GM19035 (cell line): ENCODE results near the gene SLC25A30.

Experiments
- ATAC-seq: cut with Tn5 transposase; IDR thresholded peaks from one replicate; pipeline ENCODE4 v1.9.1; 2021; ENCODE audit not compliant: unreplicated experiment

Gene SLC25A30, protein sequence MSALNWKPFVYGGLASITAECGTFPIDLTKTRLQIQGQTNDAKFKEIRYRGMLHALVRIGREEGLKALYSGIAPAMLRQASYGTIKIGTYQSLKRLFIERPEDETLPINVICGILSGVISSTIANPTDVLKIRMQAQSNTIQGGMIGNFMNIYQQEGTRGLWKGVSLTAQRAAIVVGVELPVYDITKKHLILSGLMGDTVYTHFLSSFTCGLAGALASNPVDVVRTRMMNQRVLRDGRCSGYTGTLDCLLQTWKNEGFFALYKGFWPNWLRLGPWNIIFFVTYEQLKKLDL

GRCh38 chr13:45417790-45418534 is at the start of gene SLC25A30:
TSS of gene SLC25A30 (minus strand) at chr13:45418373. CDS start at chr13:45411425, 6,948 bp downstream.
- ATAC-seq: peak; percentile 93

- ATAC-seq: no peak
Measured at GRCh38 chr13:45466359-45466758, 48.2 kb upstream of the SLC25A30 start.

DNA sequence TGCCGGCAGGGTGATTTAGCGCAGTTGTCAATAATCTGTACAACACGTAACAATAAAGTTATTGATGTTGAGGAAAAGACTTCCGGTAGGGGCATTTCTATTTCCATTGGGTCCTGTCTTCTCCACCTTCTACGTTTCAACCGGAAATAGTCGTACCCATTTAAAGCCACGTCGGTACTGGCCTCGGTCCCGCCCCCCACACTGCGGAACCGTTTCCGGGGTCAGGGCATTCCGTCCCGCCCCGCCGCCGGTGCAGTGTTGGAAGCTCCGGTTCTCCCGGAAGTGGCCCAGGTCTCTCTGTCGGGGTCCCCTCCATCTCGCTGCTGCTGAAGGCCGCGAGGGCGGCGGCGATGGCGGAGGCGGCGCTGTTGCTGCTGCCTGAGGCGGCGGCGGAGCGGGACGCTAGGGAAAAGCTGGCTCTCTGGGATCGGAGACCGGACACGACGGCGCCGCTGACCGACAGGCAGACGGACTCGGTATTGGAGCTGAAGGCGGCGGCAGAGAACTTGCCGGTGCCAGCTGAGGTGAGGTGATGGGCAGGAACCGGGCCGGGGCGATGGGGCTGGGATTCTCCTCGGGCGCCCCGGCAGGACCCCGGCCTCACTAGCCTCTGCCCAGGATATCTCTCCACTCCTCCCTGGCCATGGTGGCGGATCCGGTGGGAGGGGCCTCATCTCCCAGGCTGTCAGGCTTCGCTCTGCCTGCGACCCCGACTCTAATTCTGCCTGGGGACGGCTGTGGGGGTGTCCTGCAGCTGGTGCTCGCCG is 46.7 kb upstream of the SLC25A30 start, which contains the start of gene COG3:
TSS of gene COG3 (plus strand) at position 253 of the 767 bp plus-strand sequence. CDS start at position 351, 98 bp downstream.
- peak; percentile 95 for ATAC-seq

GRCh38 chr13:45464141-45464686 is 46.0 kb upstream of the SLC25A30 start:
- ATAC-seq: no peak

DNA sequence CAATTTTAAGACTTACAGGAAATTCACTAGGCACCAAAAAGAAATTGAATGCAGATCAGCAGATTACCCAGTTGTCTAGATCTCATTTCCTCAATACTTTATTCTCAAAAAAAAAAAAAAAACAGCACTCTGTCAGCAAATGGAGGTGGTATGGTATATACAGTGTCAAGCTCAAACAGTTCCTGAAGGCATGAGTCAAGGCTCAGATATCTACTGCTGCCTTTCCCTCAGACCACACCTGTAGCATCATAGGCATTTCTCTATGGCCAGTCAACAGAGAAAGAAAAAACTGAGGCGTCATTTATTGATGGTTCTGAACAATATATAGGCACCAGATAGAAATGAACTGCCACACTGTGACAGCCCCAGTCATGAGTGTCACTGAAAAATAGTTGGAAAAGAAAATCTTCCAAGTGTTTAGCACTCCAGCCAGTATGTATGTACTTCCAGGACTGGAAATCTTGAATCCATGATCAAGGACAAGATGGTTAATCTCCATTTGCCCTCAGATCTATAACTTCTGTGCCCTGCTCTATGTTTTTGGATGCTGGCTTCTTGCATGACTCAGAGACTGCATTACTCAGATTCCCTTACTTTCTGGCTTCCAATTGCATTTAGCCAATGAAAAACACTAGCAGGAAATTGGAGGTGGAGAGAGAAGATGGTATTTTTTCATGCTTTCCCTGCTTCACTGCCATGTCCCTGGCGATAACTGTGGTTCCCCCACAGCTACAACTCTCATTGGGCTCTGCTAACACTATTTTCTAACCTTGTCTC is 38.2 kb upstream of the SLC25A30 start:
- ATAC-seq: no peak

- no peak for ATAC-seq
Measured at GRCh38 chr13:45454204-45454603, 36.0 kb upstream of the SLC25A30 start.

DNA sequence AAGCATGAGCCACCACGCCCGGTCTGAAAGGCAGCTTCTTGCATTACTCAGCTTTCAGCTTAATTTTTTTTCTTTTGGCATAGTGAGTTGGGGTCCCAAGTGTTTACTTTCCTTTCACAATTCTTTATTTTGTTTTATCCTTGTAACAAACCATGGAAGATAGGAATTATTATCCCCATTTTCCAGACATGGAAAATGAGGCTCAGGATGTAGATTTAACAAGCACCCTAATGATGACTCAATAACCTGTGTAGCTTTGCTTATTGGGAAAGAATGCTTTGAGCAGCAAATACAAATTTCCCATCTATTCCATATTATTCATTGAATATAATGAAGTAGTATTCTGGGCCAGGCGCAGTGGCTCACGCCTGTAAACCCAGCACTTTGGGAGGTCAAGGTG is 33.1 kb upstream of the SLC25A30 start:
- ATAC-seq: no peak

- ATAC-seq: no peak
Measured at GRCh38 chr13:45448965-45449559, 30.9 kb upstream of the SLC25A30 start.

GRCh38 chr13:45447050-45447661 is 29.0 kb upstream of the SLC25A30 start:
- no peak for ATAC-seq

DNA sequence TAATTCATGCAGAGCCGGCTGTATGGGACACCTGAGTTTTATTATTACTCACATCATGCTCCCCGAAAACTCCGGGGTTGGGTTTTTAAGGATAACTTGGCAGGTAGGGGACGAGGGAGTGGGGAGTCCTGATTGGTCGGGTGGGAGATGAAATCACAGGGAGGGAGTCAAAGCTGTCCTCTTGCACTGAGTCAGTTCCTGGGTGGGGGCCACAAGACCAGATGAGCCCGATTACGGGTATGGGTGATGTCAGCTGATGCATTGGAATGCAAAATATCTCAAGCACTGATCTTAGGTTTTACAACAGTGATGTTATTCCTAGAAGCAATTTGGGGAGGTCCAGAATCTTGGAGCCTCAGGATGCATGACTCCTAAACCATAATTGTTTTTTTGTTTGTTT is 28.0 kb upstream of the SLC25A30 start:
- no peak for ATAC-seq

DNA sequence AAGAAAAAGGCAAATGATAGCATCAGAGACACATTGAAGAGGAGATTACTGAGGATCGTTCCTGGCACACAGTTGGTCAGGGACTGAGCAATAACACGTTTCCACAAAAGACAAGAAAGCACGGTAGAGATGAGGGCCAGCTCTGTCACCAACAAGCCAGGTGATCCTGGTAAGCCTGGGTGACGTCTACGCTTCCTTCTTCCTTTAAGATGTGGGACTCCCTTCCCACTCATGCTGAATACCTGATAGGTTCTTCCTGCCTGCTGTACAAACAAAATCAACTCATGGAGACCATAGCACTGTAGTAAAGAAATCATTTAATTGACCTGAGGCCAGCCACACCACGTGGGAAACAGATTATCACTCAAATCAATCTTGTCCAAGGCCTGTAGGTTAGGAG is 26.9 kb upstream of the SLC25A30 start:
- ATAC-seq: no peak

DNA sequence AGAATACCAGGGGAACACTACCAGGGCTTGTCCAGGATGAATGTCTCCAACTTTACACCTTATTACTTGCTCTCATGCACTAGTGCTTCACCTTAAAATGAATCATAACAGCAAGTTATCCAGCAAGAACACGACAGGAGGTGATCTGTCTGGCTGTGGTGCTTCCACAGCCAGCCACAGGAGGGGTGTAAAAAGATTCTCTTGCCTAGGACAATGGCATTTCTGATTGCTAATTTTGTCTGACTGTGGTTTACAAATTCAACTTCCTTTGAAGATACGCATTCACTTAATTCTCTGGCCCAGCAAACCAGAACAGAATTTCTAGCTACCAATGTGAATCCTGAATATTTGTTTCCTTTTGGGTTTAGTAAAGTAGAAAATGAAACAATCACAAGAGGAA is 23.5 kb upstream of the SLC25A30 start:
- ATAC-seq: no peak

DNA sequence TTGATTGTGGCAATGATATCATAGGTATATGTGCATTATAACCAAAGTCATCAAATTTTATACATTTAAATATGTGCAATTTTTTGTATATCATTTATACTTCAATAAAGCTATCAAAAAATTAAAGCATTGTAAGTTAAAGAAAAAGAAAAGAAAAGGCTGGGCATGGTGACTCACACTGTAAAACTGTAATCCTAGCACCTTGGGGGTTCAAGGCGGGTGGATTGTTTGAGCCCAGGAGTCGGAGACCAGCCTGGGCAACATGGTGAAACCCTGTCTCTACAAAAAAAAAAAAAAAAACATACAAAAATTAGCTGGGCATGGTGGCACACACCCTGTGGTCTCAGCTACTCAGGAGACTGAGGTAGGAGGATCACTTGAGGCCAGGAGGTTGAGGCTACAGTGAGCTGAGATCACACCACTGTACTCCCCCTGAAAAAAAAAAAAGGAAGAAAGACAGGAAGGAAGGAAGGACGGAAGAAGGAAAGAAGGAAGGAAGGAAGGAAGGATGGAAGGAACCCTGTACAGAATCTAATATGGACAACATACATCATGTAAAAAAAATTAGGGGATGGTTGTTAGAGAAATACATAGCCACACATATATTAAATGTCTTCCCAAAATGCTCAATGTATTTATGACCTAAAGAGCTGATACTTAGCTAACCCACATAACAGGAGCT is 21.7 kb upstream of the SLC25A30 start:
- ATAC-seq: no peak

DNA sequence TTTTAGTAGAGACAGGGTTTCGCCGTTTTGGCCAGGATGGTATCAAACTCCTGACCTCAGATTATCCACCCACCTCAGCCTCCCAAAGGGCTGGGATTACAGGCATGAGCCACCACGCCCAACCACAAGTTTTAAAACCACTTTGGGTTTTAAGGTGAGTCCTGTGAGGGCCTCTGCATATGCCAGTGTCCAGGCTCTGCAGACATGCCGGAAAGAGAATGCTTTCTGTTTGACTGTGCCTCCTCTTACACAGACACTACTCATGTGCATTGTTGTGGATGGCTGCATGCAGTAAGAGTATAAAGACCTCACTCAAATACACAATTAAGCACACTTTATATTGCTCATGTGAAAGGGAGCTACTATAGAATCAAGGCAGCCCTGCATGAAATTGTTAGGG is 20.8 kb upstream of the SLC25A30 start:
- ATAC-seq: no peak

GRCh38 chr13:45437947-45438346 is 19.8 kb upstream of the SLC25A30 start:
- no peak for ATAC-seq

GRCh38 chr13:45436953-45437352 is 18.8 kb upstream of the SLC25A30 start:
- no peak for ATAC-seq

DNA sequence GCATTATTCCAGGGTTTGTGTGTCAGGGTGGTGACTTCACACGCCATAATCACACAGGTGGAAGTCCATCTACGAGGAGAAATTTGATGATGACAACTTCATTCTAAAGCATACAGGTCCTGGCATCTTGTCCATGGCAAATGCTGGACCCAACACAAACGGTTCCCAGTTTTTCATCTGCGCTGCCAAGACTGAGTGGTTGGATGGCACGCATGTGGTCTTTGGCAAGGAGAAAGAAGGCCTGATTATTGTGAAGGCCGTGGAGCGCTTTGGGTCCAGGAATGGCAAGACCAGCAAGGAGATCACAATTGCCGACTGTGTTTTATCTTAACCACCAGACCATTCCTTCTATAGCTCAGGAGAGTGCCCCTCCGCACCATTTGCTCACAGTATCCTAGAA is 18.2 kb upstream of the SLC25A30 start:
- no peak for ATAC-seq

GRCh38 chr13:45434556-45435371 is 16.6 kb upstream of the SLC25A30 start:
- ATAC-seq: no peak
